Measurements from ENCODE around the gene RINL.

Gene RINL

DNA sequence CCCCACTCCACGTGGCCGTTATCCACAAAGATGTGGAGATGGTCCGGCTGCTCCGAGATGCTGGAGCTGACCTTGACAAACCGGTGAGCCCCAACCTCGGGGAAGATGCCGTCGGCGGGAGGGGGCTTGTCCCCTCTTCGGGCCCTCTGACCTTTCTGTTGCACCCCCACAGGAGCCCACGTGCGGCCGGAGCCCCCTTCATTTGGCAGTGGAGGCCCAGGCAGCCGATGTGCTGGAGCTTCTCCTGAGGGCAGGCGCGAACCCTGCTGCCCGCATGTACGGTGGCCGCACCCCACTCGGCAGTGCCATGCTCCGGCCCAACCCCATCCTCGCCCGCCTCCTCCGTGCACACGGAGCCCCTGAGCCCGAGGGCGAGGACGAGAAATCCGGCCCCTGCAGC is 29.2 kb upstream of the RINL start:
- Histone ChIP-seq H3K27me3 (ENCODE audit: insufficient read depth, low read depth) (no peaks in the 10 kb centered on the region), H3K27ac (no peak overlapping the region)
- TF ChIP-seq CTCF (conservative IDR thresholded peaks at IDR 0.05; ENCODE audit: low read depth, low read length) = no peak

DNA sequence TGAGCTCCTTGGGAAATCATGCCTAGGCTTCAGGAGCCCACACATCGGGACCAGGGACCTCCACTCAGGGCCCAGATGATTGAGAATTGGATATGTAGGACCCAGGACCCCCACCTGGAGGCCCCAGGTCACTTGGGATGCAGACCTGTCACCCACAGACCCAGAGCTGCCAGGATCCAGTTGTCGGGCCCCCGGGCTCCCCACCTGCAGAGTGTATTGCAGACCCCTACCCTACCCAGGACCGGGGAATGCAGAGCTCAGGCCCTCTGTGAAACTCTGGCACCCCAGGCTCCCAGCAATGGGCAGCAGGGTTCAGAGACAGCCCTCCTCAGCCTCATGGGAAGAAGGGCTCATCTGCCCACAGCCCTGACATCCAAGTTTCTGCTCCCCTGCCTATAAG is 27.5 kb upstream of the RINL start:
- H3K4me2 ChIP-seq = no peak overlapping the region
- TF ChIP-seq CTCF (conservative IDR thresholded peaks at IDR 0.05; ENCODE audit: low read depth, low read length) = no peak
- peaks cover 11% of the 10 kb centered on the region for H3K4me1 ChIP-seq (ENCODE audit: low read depth, poor library complexity, severe bottlenecking)
- H3K27me3 ChIP-seq (ENCODE audit: insufficient read depth, low read depth) = no peaks in the 10 kb centered on the region
- H3K36me3 ChIP-seq (ENCODE audit: insufficient read depth) = peaks cover 4% of the 10 kb centered on the region; the same call in 1 of the 2 replicates
- H3K79me2 ChIP-seq (ENCODE audit: insufficient read depth, low read depth) = peaks cover 11% of the 10 kb centered on the region; the same call in 1 of the 2 replicates
- no peak overlapping the region for H3K27ac ChIP-seq
- H4K20me1 ChIP-seq (ENCODE audit: insufficient read depth) = no peaks in the 10 kb centered on the region
- H3K9ac ChIP-seq = no peak overlapping the region
- no peak overlapping the region for H2AFZ ChIP-seq (ENCODE audit: low read depth)
- no peak overlapping the region for H3K4me3 ChIP-seq (IDR thresholded peaks at IDR 0.05; ENCODE audit: insufficient read depth, low read depth, low read length)

More for the DNA sequence above, 29.2 kb upstream of the RINL start:
- no peak overlapping the region for H3K4me2 ChIP-seq
- H3K36me3 ChIP-seq (ENCODE audit: insufficient read depth) = peaks cover 4% of the 10 kb centered on the region; the same call in 1 of the 2 replicates
- no peaks in the 10 kb centered on the region; the same call in 1 of the 2 replicates for H3K79me2 ChIP-seq (ENCODE audit: insufficient read depth, low read depth)
- no peak overlapping the region for H2AFZ ChIP-seq (ENCODE audit: low read depth)
- H3K4me1 ChIP-seq (ENCODE audit: low read depth, poor library complexity, severe bottlenecking) = no peaks in the 10 kb centered on the region
- H3K9ac ChIP-seq = no peak overlapping the region
- H3K4me3 ChIP-seq (IDR thresholded peaks at IDR 0.05; ENCODE audit: insufficient read depth, low read depth, low read length) = no peak overlapping the region
- no peaks in the 10 kb centered on the region for H4K20me1 ChIP-seq (ENCODE audit: insufficient read depth)

- H3K4me1 ChIP-seq (ENCODE audit: low read depth, poor library complexity, severe bottlenecking) = peaks cover 12% of the 10 kb centered on the region
- H3K9ac ChIP-seq = no peak overlapping the region
- no peak overlapping the region for H3K4me3 ChIP-seq (IDR thresholded peaks at IDR 0.05; ENCODE audit: insufficient read depth, low read depth, low read length)
- H4K20me1 ChIP-seq (ENCODE audit: insufficient read depth) = no peaks in the 10 kb centered on the region
- H3K27me3 ChIP-seq (ENCODE audit: insufficient read depth, low read depth) = no peaks in the 10 kb centered on the region
- H3K79me2 ChIP-seq (ENCODE audit: insufficient read depth, low read depth) = peaks cover 16% of the 10 kb centered on the region; the same call in 1 of the 2 replicates
- no peak overlapping the region for H3K27ac ChIP-seq
- no peak overlapping the region for H3K4me2 ChIP-seq
- peaks cover 4% of the 10 kb centered on the region; the same call in 1 of the 2 replicates for H3K36me3 ChIP-seq (ENCODE audit: insufficient read depth)
- no peak for TF ChIP-seq CTCF (conservative IDR thresholded peaks at IDR 0.05; ENCODE audit: low read depth, low read length)
- no peak overlapping the region for H2AFZ ChIP-seq (ENCODE audit: low read depth)
Measured at GRCh38 chr19:38904581-38905539, 26.8 kb upstream of the RINL start.

DNA sequence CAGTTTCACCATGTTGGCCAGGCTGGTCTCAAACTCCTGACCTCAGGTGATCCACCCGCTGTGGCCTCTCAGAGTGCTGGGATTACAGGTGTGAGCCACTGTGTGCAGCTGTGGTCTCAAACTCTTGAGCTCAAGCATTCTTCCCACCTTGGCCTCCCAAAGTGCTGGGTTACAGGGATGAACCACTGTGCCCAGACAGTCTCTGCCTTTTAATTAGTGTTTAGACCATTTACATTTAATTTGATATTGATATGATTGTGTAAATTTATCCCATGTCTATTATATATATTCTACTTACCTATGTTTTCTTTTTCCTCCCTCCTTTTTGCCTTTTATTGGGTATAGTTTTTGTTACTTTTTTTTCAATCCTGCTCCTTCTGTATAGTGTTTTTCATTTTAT is 23.6 kb upstream of the RINL start:
- Histone ChIP-seq H3K4me1 (ENCODE audit: low read depth, poor library complexity, severe bottlenecking) (peaks cover 23% of the 10 kb centered on the region), H3K4me2 (no peak overlapping the region; the same call in 1 of the 2 replicates)
- TF ChIP-seq CTCF (conservative IDR thresholded peaks at IDR 0.05; ENCODE audit: low read depth, low read length) = no peak

More for the DNA sequence above, 23.6 kb upstream of the RINL start:
- Histone ChIP-seq H3K79me2 (ENCODE audit: insufficient read depth, low read depth) (peaks cover 16% of the 10 kb centered on the region; the same call in 1 of the 2 replicates), H3K9ac (no peak overlapping the region), H2AFZ (ENCODE audit: low read depth) (no peak overlapping the region), H3K36me3 (ENCODE audit: insufficient read depth) (peaks cover under 1% of the 10 kb centered on the region; the same call in 1 of the 2 replicates), H3K27me3 (ENCODE audit: insufficient read depth, low read depth) (no peaks in the 10 kb centered on the region), H3K27ac (no peak overlapping the region), H4K20me1 (ENCODE audit: insufficient read depth) (no peaks in the 10 kb centered on the region), H3K4me3 (IDR thresholded peaks at IDR 0.05; ENCODE audit: insufficient read depth, low read depth, low read length) (no peak overlapping the region)
